GM18508 (cell line): Measurements from ENCODE around the gene VAC14.
"Not testable (repeated sequence)": the region's sequence is repeated elsewhere in the genome, so short reads cannot be mapped to it uniquely, and the experiment has no call there.

Experiments
- ATAC-seq: cut with Tn5 transposase; IDR thresholded peaks from one replicate; pipeline ENCODE4 v1.9.1; 2021; ENCODE audit warnings: moderate number of reproducible peaks; ENCODE audit not compliant: insufficient read depth, unreplicated experiment

VAC14 gene

GRCh38 chr16:70800781-70801480, at the start of gene VAC14:
TSS of gene VAC14 (minus strand) at chr16:70801158. CDS start at chr16:70800900, 258 bp downstream.
- peak; percentile 67 for ATAC-seq

- not testable (repeated sequence) for ATAC-seq
Measured at GRCh38 chr16:70823498-70824118, 22.6 kb upstream of the VAC14 start.

DNA sequence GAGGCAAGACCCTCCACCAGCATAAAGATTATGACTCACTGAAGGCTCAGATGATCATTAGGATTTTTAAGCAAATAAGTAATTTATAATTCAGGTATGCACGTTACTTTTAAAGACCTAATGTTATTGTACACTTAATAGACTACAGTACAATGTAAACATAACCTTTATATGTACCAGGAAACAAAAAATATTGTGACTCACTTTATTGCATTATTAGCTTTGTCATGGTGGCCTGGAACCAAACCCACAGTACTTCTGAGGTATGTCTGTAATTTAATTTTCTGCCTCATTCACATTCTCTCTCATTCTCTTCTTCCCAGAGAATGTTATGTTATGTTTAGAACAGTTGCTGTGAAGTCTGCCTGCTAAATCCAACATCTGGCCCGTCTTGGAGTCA, 21.8 kb upstream of the VAC14 start:
- not testable (repeated sequence) for ATAC-seq

DNA sequence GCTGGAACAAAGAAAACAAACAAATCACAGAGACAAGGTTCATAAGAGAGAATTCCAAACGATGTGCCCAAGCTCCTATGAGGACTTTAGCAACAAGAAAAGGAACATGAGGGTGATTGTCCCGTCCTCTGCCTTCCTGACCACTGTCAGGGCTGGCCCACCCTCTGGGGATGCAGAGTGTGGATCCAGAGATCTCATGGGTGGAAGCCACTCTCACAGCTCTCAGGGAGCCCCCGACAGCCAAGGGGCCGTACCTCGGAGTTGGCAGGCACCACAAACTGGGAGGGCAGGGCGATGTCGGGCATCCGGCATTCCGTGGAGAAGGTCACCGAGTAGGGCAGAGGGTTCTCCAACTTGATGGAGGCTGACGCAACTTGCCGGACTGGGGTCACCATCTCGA, 17.1 kb upstream of the VAC14 start:
- not testable (repeated sequence) for ATAC-seq

DNA sequence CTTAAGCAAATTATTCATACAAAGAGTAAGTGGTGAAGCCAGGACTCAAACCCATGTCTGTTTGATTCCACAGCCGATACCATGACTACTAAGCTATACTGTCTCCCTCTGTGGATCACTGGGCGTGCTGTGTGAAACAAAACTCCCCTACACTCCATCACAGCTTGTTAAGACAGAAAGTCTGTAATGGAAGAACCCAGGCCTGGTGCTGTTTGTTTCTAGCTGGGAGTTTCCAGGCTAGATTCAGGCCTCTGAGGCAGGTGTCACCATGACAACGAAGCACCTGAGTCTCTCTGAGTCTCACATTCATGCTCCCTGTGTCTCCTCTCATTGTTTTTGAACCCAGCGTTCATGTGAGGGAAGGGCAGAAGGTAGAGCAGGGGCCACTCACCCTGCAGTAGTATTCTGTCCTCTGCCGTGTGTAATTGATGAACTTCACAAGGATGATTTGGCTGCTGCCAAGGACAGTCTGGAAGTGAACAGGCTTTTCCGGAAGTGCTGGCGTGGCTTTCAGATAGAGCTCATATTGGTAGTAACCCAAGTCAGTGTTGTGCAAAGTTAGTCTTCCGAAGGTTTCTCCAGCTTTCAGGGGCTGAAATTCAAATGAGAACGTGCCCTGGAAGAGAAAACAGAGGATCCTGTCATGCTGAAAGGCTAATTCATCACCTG, 8.6 kb upstream of the VAC14 start:
- ATAC-seq, result no peak

DNA sequence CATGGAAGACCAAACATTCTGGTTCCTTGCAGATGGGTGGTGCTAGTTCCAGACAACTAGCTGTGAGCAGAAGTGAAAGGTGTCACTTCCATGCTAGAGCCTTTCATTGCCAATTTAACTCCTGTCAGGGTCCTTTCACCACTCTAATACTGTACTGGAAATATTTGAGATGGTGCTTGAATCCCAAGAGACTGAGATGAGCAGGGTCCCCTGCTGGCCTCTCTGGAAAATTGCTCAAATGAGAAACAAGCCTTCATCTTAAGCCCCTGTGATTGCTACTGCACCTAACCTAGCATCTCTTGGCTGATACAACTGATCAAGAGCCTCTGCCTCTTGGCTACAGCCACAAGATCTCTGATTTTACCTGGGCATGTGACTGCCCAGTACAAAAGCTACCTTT, 7.4 kb upstream of the VAC14 start:
- no peak for ATAC-seq

GRCh38 chr16:70805787-70806186, 4.8 kb upstream of the VAC14 start:
- no peak for ATAC-seq

DNA sequence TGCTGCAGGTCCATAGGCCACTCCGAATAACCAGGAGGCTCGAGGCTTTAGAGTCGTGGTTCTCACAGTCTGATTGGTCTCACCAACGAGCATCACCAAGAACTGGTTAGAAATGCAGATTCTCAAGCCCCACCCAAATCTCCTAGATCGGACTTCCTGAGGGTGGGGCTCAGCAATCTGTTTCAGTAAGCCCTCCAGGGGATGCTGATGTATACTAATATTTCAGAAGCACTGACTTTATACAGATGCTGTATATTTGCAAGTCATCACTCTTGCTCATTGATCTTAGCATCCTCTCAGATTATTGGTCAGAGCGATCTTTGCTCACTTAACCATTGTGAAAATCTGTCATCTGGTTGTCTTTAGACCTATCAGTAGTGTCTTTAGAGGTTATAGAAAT, 4.4 kb upstream of the VAC14 start:
- ATAC-seq, result no peak

DNA sequence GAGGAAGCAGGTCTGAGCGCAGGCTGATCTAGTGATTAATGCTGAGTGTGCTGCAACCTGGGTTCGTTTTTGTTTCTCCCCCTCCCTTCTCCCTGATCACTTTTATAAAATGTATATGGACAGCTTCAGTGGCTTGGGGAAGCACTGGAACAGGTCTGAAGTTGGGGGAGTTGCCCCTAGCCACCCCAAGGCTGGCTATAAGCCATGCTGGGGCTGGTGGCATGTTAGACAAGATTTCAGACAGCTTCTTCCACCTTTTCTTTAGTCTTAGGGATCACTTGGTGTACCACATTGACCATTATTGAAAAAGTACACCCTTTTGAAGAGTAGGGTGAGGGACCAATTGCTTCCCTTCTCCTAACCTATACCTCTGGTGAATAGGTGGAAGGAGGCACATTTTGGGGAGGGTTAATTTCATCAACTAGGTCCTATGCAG, 3.8 kb upstream of the VAC14 start:
- no peak for ATAC-seq

GRCh38 chr16:70804153-70804733, 3.3 kb upstream of the VAC14 start:
- ATAC-seq, result no peak

DNA sequence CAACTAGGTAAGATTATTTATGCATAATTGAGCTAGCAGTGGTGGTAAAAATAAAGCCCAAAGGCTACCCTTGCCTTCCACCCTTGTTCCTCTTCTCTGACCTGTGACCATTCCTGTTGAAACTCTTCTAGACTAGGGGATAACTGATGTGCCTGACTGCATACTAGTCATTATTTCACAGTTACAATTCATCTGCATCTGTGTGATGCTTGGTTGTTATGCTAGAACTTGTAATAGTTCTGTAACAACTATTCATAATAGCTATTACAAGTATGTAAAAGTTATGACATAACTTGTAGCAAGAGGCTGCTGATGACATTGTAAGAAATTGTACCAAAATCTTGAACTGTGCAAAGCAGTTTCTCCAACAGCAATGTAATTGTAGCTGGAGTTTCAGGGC, 2.4 kb upstream of the VAC14 start:
- no peak for ATAC-seq

DNA sequence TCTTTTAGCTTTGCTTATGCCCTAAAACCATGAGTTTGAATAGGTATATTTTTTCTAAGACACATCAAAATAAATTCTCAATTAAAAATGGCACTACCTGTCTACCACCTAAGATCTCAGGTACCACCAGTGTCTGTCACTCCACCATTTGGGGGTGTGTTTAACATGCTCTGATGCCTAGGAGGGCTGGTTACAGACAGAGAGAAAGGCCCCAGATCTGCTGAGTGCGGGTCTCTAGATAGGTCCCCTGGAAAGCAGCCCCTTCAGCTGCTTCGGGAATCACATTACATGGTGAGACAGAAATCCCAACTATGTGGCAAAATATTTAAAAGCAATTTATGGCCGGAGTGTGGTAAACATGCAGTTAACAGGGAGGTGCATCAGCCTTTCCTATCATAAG, 653 bp upstream of the VAC14 start:
- ATAC-seq, result no peak

DNA sequence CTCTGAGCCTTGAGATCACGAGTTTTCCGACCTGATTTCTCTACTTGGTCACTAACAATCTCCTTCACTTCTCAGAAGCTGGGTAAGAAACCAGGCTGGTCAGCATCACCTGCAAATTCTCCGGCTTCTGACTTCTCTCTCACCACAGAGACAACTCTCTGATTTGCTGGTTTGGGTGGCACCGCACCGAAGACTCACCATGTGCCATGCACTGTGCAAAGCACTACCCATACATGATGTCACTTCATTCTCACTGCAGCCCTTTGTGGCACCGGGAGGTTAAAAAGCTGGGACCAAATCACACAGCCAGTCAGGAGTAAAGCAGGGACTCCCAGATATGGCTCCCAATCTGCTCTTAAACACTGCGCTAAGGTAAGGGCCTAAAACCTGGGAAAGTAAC, 647 bp downstream of the VAC14 start:
- no peak for ATAC-seq

DNA sequence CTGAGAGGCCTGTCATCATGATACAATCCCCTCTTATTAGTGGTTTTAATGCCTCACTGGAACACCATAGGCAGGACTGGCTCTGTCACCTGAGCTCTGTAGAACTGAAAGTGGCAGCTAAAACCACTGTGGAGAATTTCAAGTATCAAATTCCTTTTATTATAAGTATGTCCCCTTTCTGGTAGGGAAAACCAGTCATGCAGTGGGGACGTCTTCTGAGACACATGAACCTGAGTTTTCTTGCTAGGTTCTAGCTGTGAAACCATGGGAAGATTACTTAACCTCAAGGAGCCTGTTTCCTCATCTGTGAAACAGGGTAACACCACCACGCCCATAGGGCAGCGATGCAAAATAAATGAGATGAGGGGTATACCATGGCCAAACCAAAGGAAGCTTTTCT, 4.7 kb downstream of the VAC14 start:
- no peak for ATAC-seq

DNA sequence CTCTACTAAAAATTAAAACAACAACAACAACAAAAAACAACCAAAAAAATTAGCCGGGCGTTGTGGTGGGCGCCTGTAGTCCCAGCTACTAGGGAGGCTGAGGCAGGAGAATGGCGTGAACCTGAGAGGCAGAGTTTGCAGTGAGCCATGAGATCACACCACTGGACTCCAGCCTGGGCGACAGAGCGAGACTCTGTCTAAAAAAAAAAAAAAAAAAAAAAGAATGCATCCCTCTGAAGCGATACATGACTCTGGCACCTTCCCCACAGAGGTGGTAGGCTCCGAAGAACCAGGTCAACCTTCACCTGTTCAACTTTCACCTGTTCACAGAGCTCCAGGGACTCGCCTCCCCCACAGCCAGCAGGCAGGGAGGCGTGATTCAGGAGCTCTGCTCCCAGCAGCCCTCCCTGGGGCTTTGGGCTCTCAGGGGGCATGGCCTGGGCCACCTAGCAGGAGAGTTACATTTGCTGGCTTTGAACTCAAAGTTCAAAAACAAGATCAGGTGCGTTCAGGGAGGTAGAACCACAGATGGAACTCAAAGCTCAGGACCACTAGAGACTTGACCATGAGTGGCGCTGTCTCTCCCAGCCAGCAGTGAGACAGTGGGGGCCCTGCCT, 5.6 kb downstream of the VAC14 start:
- no peak for ATAC-seq

DNA sequence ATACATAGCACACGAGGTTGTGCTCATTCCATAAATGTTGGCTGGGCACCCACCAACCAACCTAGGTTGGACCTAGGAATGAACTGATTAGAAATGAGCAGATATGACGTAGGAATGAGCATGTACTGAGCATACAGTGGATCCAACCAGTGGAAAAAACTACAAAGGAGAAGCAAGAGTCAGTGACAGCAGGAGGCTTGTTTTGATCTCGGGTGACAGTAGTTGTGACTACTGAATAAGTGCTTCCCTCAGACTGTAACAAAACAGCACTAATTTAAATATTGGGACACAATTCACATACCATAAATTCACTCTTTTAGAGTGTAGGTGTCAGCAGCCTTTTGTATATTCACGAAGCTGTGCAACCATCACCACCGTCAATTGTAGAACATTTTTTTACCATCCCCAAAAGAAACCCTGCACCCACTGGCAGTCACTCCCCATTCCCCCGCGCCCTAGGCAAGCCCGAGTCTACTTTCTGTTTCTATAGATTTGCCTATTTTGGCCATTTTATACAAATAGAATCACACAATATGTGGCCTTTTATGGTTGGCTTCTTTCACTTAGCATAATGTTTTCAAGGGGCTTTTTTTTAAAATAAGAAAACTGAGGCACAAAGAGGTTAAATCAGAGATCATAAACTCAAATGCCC, 7.0 kb downstream of the VAC14 start:
- ATAC-seq, result no peak

GRCh38 chr16:70790815-70791214, 10.1 kb downstream of the VAC14 start:
- no peak for ATAC-seq

DNA sequence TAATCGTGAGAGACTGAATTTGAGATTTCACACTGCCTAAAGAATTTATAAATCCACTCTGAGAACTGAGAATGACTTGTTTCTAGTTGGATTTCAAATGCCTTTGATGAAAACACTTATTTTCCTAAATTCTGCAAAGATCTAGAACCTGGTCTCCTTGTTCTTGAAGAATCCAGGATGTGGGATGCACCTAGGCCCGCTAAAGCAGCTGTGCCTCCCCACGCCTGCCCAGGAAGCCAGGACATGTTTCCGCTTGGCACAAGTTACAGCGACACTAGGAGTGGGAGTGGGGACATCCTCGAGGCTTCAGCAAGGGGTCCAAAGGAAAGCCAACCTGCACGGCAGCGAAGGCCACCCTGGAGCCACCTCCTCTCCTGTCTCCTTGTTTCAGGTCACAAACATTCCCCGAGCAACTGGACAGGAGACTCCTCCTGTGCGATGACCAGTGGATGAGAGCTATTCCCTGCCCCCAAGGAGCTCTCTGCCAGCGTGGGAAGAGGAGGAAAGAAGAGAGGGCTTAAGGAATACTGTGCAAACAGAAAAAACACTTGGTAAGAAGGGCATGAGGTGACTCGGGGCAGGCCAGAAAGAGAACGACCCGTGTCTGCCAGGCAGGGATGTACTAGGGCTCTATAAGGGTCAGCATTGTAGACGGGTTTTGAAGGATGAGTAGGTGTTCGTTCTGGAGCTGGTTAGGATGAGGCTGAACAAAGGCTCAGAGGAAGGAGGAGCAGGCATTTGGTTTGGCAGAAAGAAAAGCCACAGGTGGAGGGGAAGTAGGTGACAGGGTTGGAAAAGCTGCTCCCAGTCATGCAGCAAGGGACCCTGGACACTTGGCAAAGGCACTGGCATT, 11.1 kb downstream of the VAC14 start:
- no peak for ATAC-seq
